Stimulated activated CD8-positive, alpha-beta memory T cell treated with anti-CD3 and anti-CD28 coated beads, Interleukin-4, amount 100 ng/mL, for 48 hours (primary cell): ENCODE measurements around the gene SLC25A45.
A peak's percentile ranks its signal among the peaks of the same experiment; 100 is the strongest.
"Not testable (repeated sequence)": the region's sequence is repeated elsewhere in the genome, so short reads cannot be mapped to it uniquely, and the experiment has no call there.

Experiments
- DNase-seq: peaks from one replicate; pipeline ENCODE4 v3.0.0-alpha.2; 2020

SLC25A45 gene

DNA sequence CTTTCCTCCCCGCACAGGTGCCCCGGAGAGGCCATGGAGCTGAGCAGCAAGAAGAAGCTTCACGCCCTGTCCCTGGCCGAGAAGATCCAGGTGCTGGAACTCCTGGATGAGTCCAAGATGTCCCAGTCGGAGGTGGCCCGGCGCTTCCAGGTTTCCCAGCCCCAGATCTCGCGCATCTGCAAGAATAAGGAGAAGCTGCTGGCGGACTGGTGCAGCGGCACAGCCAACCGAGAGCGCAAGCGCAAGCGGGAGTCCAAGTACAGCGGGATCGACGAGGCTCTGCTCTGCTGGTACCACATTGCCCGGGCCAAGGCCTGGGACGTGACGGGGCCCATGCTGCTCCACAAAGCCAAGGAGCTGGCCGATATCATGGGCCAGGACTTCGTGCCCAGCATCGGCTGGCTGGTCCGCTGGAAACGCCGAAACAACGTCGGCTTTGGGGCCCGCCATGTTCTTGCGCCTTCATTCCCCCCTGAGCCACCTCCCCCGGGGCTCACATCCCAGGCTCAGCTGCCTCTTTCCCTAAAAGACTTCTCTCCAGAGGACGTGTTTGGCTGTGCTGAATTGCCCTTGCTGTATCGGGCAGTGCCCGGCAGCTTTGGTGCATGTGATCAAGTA lies 26.6 kb downstream of the SLC25A45 start:
- DNase-seq = no peak

DNA sequence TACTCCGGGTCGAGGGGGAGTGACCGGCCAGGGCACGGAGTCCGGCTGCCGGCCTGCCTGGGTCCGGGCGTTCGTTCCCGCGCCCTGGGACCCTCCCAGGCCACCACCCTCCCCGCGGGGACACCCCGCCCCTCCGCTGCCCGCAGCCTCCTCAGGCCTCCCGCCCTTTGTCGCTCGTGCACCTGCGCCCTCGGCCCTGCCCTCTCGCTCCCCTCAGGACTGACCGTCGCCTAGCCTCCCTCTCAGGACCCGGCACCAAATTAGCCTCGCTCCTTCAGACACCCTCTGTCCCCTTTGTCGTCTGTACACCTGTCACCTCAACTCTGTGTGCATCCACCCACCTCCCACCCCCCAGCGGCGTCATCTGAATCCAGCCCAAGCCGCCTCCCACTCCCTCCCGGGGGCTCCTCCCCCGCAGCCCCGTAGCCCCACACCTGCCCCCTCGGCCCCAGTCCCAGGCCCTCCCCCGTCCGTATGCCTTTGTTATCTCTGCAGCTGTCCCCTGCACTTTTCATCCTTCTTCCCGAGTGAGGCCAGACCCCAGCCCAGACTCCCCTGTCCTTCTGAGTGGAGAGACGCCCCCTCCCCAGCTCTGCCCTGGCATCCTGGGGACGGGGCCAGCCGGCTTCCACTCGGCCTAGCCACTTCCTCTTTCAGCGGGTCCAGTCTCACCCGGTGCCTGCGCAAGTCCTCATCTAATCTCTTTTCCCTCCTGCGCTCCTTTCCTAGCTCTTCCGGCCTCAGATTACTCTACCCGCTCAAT lies 27.3 kb downstream of the SLC25A45 start:
- peak; percentile 60 for DNase-seq

DNA sequence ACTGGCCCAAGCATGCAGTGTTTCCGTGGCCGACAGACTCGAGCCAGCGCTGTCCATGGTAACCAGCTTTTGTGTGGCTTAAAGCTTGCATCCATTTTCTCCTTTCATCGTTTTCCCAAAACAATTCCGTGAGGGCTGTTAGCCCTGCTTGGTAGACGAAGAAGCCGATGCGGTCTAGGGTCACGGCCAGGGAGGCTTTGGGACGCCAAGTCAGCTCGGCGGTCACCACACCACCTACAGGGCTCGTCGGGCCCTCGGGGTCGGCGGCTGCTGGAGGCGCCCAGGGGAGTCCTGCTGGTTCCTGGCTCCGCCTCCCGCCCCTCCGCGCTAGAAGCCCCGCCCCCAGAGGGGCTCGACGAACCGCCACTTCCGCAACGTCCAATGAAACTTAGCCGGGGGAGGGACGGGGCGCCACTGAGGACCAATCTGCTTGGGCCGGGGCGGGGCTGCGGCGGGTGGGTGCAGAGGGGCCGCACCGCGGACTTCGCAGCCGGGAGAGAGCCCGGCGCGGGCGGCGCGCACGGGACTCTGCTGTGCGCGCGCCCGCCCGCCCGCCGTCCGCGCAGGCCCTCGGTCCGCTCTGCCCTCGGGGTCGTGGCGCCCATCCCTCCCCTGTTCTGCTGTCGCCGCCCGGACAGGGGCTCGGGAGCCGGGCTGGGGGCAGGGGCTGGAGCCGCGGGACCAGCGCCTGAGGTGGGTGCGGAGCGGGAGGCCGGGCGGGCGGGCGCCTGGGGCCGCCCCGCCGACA lies 28.0 kb downstream of the SLC25A45 start, which contains the start of gene TIGD3:
TIGD3 (plus strand) TSS at position 487 of the 748 bp plus-strand sequence. CDS start 1,058 bp downstream, outside the sequence.
- DNase-seq = peak; percentile 99

DNA sequence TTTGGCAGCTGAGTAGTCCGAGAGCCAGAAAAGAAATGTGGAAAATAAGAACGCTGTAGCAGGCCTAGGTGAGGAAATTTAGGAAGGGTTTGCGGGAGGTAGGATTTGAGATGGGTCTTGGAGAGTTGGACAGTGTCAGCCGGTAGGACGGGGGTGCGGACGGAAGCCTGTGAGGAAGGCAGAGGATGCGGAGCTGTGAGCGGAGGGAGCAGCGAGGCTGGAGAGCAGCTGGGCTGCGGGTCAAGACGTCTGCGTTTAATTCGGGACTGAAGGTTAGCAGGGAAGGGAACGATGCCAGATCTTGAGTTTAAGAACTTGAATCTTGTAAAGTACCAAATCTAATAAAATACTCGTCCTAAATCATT lies 28.6 kb downstream of the SLC25A45 start:
- DNase-seq = no peak

DNA sequence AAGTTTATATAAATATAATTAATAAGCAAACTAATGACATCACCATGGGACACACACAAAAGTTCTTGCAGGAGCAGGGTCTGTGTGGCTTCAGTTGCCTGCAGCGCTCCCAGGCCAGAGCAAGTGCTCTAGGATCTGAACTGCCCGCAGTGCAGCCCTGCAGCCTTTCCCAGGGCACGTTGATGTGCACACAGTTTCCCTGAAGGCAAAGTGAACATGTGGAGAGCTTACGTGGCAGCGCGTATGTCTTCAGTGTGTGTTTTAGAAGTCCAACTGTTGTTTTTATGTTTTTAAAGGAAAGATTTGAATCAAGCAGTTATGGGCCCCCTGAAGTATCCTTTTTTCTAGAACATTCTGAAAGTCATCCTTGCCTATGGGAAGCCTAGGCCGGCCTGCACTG lies 29.1 kb downstream of the SLC25A45 start:
- DNase-seq = no peak

DNA sequence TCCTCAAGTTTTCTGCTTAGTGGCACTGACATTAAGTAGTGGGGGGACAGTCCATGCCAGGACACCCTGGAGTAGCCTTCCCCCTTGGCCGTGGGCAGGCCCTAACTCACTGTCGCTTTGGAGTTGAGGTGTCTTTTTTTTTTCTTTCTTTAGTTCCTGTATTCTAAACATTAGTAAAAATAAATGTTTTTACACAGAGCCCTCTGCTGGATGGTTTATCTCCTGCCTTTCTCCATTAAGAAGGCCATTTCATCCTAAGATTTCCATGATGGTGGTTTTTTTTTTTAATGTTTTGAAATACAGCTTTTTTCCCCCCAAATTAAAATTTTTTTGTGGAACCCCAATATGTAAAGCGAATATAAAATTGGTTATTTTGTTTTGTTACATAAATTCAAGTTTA lies 29.7 kb downstream of the SLC25A45 start:
- no peak for DNase-seq

DNA sequence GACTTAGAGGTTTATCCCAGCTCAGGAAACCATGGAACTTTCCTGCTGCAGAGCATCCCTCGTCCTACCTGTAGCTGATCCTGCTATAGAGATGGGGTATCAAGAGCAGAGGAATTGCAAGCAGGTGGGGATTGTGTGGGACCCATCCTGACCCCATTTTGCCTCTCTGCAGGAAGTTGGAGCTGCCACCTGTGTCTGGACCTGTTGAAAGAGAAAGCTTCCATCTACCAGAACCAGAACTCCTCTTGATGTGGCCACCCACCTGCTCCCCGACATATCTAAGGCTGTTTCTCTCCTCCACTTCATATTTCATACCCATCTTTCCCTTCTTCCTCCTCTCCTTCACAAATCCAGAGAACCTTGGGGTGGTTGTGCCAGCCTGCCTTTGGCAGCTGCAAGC lies 30.9 kb downstream of the SLC25A45 start:
- no peak for DNase-seq

DNA sequence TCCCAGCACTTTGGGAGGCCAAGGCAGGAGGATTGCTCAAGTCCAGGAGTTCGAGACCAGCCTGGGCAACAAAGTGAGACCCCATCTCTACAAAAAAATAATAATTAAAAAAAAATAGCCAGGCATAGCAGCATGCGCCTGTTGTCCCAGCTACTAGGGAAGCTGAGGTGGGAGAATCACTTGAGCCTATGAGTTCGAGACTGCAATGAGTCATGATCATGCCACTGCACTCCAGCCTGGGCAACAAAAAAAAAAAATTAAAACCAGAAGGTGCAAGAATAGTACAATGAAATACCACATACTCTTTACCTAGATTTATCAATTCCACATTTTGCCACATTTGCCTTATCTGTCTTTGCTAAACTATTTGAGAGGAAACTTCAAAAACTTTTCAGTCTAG lies 40.6 kb downstream of the SLC25A45 start:
- no peak for DNase-seq

DNA sequence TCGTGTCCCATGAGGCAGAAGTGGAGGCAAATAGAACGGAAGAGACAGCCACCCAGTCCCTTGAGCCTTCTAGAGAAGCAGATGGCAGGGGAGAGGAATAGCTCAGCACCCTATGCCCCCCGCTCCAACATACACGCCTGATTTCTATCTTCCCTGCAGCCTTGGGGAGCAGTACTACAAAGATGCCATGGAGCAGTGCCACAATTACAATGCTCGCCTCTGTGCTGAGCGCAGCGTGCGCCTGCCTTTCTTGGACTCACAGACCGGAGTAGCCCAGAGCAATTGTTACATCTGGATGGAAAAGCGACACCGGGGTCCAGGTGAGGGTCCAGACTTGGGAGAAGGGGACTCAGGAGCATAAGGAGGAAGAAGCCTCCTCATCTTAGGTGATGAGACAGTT lies 42.2 kb downstream of the SLC25A45 start:
- DNase-seq = no peak

DNA sequence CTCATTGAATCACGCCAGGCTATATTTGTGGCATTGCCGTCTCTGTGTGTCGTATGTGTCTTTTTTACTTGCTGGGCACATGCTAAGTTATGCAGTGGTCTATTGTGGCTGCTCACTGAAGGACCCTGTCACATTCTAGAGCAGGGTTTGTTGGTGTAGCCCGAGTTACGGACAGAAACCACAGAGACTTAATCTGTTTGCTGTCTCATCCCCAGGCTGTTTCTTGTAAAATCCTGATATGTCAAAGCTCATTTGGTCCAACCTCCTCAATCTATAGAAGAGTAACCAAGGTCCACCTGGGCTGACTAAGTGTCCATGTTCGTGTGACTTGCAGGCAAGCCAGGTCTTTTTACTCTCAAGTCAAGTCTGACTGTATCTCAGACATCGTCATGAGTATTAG lies 43.8 kb downstream of the SLC25A45 start:
- no peak for DNase-seq

DNA sequence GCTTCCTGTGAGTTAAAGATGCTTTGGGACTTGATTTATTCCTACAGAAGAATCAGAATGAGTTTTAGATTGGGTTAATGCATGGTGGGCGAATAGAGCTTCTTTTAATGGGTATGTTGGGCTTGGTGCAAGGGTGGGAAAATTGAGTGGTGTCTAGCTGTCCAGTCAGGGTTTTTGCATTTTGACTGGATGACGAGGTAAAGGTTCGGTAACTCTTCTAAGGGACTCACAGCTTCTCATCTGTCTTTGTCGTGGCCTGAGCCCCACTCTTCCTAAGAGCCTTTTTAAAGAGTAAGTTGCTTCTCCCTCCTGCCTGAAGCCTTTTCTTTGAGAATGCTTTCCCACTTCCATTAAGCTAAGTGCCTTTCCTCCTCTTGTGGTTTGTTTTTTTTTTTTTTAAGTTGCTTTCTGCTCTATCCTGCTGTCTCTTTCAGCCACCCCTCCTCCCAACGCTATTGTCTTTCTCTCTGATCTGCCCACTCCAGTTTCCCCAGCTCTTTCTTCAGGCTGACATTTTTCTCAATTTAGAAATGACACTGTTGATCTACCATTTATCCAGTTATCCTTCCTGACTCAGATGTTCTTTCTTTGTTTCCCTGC lies 47.6 kb downstream of the SLC25A45 start:
- no peak for DNase-seq

DNA sequence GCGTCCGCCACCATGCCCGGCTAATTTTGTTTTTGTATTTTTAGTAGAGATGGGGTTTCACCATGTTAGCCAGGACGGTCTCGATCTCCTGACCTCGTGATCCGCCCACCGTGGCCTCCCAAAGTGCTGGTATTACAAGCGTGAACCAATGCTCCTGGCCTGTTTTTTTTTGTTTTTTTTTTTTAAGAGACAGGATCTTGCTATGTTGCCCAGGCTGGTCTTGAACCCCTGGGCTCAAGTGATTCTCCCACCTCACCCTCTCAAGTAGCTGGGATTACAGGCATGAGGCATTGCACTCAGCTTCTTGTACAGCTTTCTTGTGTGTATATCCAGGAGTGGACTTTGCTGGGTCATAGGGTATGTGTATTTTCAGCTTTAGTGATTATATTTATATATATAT lies 49.9 kb downstream of the SLC25A45 start:
- DNase-seq = not testable (repeated sequence)

DNA sequence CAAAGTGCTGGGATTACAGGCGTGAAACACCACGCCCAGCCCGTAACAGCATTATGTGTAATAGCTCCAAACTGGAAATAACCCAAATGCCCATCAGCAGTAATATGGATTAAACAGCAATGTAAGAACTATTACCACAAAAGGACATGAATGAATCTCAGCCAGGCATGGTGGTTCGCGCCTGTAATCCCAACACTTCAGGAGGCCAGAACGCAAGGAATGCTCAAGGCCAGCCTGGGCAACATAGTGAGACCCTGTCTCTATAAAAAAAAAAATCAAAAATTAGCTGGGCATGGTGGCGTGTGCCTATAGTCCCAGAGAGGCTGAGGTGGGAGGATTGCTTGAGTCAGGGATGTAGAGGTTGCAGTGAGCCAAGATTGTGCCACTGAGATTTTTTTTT lies 51.9 kb downstream of the SLC25A45 start:
- DNase-seq = no peak

DNA sequence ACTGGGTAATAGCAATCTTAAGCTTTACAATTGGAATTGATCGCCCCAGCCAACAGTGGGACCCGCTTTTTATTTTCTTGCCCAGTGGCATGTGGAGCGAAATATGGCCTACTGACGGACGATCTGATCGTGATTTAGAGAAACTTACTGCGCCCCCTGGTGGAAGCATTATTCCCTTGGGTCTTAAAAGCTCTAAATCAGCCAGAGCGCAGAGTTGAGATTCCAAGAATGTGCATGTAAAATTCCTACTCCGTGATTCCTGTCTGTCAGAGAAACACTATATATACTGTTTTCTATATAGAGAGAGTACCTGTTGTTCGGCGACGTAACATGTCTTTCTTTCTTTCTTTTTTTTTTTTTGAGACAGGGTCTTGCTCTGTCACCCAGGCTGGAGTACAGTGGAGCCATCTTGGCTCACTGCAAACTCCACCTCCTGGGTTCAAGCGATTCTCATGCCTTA lies 52.5 kb downstream of the SLC25A45 start:
- peak; percentile 93 for DNase-seq

DNA sequence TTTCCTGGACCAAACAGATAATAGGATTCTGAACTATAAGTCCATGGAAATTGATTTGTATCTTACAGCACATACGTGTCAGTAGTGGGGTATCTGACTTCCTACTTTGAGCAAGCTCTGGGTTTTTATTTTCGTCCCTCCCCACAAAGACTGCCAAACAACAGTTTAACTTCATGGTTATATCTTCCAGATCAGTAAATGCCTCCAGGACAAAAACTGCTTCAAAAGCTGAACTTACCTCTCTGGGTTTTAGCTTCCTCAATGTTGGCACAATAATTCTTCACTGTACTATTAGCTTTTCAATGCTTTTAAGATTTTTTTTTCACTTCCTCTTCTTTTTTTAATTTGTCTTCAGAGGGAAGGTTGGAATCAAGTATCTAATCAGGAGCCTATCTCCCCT lies 53.0 kb downstream of the SLC25A45 start:
- no peak for DNase-seq

DNA sequence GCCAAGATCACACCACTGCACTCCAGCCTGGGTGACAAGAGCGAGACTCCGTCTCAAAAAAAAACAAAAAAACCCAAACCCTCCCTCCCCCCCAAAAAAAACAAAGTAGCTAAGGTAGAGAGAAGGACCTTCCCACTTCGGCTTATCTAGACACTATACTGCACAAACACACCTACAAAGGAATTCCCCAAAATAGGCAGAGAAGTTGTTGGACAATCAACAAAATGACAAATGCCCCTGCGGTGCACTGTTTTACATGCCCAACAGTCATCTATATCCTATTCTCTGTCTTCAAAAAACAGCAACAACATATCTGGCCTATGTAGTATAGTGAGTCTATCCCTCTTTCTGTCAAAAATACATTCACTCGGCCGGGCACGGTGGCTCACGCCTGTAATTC lies 55.4 kb downstream of the SLC25A45 start:
- DNase-seq = no peak

DNA sequence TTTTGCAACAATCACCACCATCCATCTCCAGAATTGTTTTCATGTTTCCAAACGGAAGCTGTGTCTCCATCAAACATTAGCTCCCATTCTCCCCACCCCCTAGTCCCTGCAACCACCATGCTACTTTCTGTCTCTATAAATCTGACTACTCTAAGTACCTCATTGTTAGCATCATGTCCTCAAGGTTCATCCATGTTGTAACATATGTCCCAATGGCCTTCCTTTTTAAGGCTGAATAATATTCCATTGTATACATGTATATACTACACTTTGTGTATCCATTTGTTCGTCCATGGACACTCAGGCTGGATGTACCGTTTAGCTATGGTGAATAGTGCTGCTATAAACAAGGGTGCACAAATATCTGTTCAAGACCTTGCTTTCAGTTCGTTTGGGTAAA lies 57.0 kb downstream of the SLC25A45 start:
- DNase-seq = no peak
